GM12878 (cell line): ENCODE measurements around the gene MTX1. TPM values are rescaled to one million over a fixed set of nuclear protein-coding genes. Genes with fewer than 3 reads are reported as not detected.

Experiments
- ATF3 ChIP-seq: IDR thresholded peaks from 2 replicates; pipeline ENCODE4 v1.6.1; 2011; ENCODE audit warnings: low read depth, mild to moderate bottlenecking, low read length, moderate library complexity, borderline replicate concordance; ENCODE audit errors: extremely low read depth
- BHLHE40 ChIP-seq, 2 experiments: fragments of 450-650 bp in 1 of 2; IDR thresholded peaks; 2 replicates each; pipeline ENCODE4 v1.6.1; 2011 to 2017; ENCODE audit warnings: low read depth in 2 of 2, borderline replicate concordance in 1 of 2, improper control_type of control experiment in 1 of 2, low read length in 1 of 2, mild to moderate bottlenecking in 1 of 2
- CHD2 ChIP-seq: IDR thresholded peaks from 2 replicates; pipeline ENCODE4 v1.6.1; 2011; ENCODE audit warnings: low read depth, low read length, improper control_type of control experiment, borderline replicate concordance
- ESRRA ChIP-seq: IDR thresholded peaks from 2 replicates; pipeline ENCODE4 v1.6.1; 2012; ENCODE audit warnings: mild to moderate bottlenecking, low read length, improper control_type of control experiment
- FOXM1 ChIP-seq: IDR thresholded peaks from 2 replicates; pipeline ENCODE4 v1.6.1; 2012; ENCODE audit warnings: low read depth, mild to moderate bottlenecking, inconsistent platforms, low read length, moderate library complexity
- GATAD2B ChIP-seq: fragments of 450-650 bp; conservative IDR thresholded peaks from 2 replicates; pipeline ENCODE4 v1.6.1; 2017; ENCODE audit warnings: low read depth, mild to moderate bottlenecking, moderate library complexity
- HCFC1 ChIP-seq: fragments of 150-350 bp; IDR thresholded peaks from 2 replicates; pipeline ENCODE4 v1.6.1; 2014; ENCODE audit warnings: low read length
- HDGF ChIP-seq: fragments of 450-650 bp; IDR thresholded peaks from 2 replicates; pipeline ENCODE4 v1.6.1; 2016; ENCODE audit warnings: antibody characterized with exemption
- IKZF1 ChIP-seq: fragments of 450-650 bp; conservative IDR thresholded peaks from 2 replicates; pipeline ENCODE4 v1.6.1; 2017; ENCODE audit warnings: antibody characterized with exemption, mild to moderate bottlenecking
- LARP7 ChIP-seq: fragments of 450-650 bp; IDR thresholded peaks from 2 replicates; pipeline ENCODE4 v1.6.1; 2017; ENCODE audit warnings: mild to moderate bottlenecking
- MEF2B ChIP-seq: fragments of 450-650 bp; IDR thresholded peaks from 2 replicates; pipeline ENCODE4 v1.6.1; 2018; ENCODE audit warnings: mild to moderate bottlenecking, moderate library complexity; ENCODE audit not compliant: partially characterized antibody, poor library complexity, severe bottlenecking
- MXI1 ChIP-seq: fragments of 150-350 bp; IDR thresholded peaks from 2 replicates; pipeline ENCODE4 v1.6.1; 2011; ENCODE audit warnings: low read depth, mild to moderate bottlenecking, inconsistent platforms, low read length, improper control_type of control experiment
- MYB ChIP-seq: fragments of 150-350 bp; IDR thresholded peaks from 2 replicates; pipeline ENCODE4 v1.6.1; 2014; ENCODE audit warnings: mild to moderate bottlenecking, low read depth, low read length, borderline replicate concordance
- NR2C1 ChIP-seq: fragments of 450-650 bp; IDR thresholded peaks from 2 replicates; pipeline ENCODE4 v1.6.1; 2017; ENCODE audit warnings: antibody characterized with exemption, mild to moderate bottlenecking, moderate library complexity
- PRDM15 ChIP-seq: fragments of 450-650 bp; formaldehyde crosslinking; IDR thresholded peaks from 2 replicates; pipeline ENCODE4 v1.4.0; 2020; ENCODE audit warnings: mild to moderate bottlenecking, moderate library complexity
- SIN3A ChIP-seq: IDR thresholded peaks from 2 replicates; pipeline ENCODE4 v1.6.1; 2012; ENCODE audit warnings: low read depth, low read length, improper control_type of control experiment
- SREBF1 ChIP-seq: IDR thresholded peaks from 2 replicates; pipeline ENCODE4 v1.6.1; 2012; ENCODE audit warnings: mild to moderate bottlenecking, low read length
- SUZ12 ChIP-seq: fragments of 200-600 bp; sonication (generic); IDR thresholded peaks from one replicate; pipeline ENCODE4 v1.6.1; 2018; ENCODE audit warnings: antibody characterized with exemption, mild to moderate bottlenecking; ENCODE audit not compliant: unreplicated experiment
- TCF7 ChIP-seq: IDR thresholded peaks from 2 replicates; pipeline ENCODE4 v1.6.1; 2014; ENCODE audit warnings: antibody characterized with exemption, borderline replicate concordance
- YY1 ChIP-seq: IDR thresholded peaks from 2 replicates; pipeline ENCODE4 v1.6.1; 2011; ENCODE audit warnings: low read depth, mild to moderate bottlenecking, low read length
- ZNF217 ChIP-seq: fragments of 450-650 bp; IDR thresholded peaks from 2 replicates; pipeline ENCODE4 v1.6.1; 2017; ENCODE audit warnings: antibody characterized with exemption, mild to moderate bottlenecking
- ZNF592 ChIP-seq: fragments of 450-650 bp; IDR thresholded peaks from 2 replicates; pipeline ENCODE4 v1.6.1; 2017; ENCODE audit warnings: mild to moderate bottlenecking, moderate library complexity
- polyA plus RNA-seq, 11 experiments: library from polyadenylated mRNA; depleted of rRNA in 4 of 11; unstranded in 6 of 11; stranded (reverse) in 5 of 11; fragments of >200 nt; fragmentation: Nextera tagmentation in 4 of 11; fragmentation: Illumina TruSeq in 1 of 11; extraction: Ambion mirVana in 4 of 11; extraction: Trizol in 1 of 11; gene quantifications; 1 replicate in 1 of 11; 2 replicates in 10 of 11; pipeline versions ENCODE4 v1.2.1 to v1.2.3, GENCODE V29; 2011 to 2016; ENCODE audit warnings: inconsistent platforms in 2 of 11, missing spikeins in 2 of 11, low read depth in 1 of 11
- total RNA-seq, 4 experiments: library from RNA; depleted of rRNA in 3 of 4; stranded (reverse); fragments of >200 nt in 3 of 4; fragmentation: Illumina TruSeq in 1 of 4; extraction: Trizol in 1 of 4; gene quantifications; 2 replicates each; pipeline versions ENCODE4 v1.2.1 to v1.2.3, GENCODE V29; 2013 to 2021

Gene MTX1
- total and polyA plus RNA-seq, 10 of the 15 experiments (the other 5 are each of a cell fraction or from before 2014, with no cell fraction given), result 15.8 to 92.0 (median 49.1) TPM

DNA sequence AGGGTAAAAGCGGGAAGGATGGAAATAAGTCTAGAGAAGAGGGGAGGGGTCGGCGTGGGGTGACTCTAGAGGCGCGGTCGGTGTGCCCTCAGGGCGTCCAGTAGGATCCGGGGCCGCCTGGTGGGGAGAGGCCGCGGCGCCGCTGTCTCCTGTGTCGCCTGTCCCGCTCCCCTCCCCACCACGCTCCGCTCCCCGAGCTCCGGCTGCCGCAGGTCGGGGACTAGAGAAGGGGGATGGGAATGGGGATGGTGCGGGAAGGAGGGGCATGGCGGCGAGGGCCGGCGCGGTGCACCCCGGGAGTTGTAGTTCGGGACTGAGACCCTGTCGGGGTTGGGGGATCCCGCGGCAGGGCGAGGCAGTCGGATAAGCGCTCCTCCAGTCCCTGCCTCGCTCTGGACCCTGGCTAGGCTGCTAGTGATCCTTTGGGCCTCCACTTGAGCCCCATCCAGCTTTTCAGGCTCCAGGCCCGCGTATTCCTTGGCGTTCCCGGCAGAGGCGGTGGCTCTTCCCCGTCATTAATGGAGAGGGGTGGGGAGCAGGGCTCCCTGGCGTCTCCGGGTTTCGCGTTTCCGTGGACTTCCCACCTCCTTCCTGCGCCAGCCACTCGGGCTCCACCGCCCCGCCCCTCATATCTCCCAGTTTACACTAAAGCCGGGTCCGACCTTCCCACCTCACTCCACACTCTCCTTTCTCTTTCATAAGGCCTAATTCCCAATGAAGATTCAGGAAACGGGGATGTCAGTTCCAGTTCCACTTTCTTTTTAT lies 46.9 kb downstream of the MTX1 start, which contains the start of gene ENTREP3 (continued):
- TF ChIP-seq ZNF217, result no peak
- no peak for TF ChIP-seq FOXM1
- TF ChIP-seq YY1, result peak; percentile 97
- TF ChIP-seq NR2C1, result peak; percentile 36; the same call in 1 of the 2 replicates
- TF ChIP-seq HDGF, result peak; percentile 90
- no peak for TF ChIP-seq ESRRA
- TF ChIP-seq ZNF592, result no peak
- no peak for TF ChIP-seq MYB
- TF ChIP-seq MXI1, result 0 out of 2 replicates have a peak, but pooled peaks have one; percentile 61
- peak; percentile 11 to 35; a peak in 1 of 4 replicates for TF ChIP-seq BHLHE40 (IDR thresholded peaks at IDR 0.05; ENCODE audit: borderline replicate concordance in 1 of 2, low read depth in 2 of 2, low read length in 1 of 2)
- TF ChIP-seq SUZ12, result no peak
- peak; percentile 92 for TF ChIP-seq CHD2
- TF ChIP-seq LARP7, result 0 out of 2 replicates have a peak, but pooled peaks have one; percentile 31
- TF ChIP-seq ATF3, result no peak
- no peak for TF ChIP-seq MEF2B
- TF ChIP-seq PRDM15 (CRISPR knock-in tag), result no peak
- peak; percentile 88 for TF ChIP-seq IKZF1
- no peak for TF ChIP-seq TCF7
- peak; percentile 43; the same call in 1 of the 2 replicates for TF ChIP-seq SREBF1
- no peak for TF ChIP-seq SIN3A
- peak; percentile 6; the same call in 1 of the 2 replicates for TF ChIP-seq GATAD2B
- TF ChIP-seq HCFC1, result peak; percentile 93
